Stimulated activated CD4-positive, alpha-beta T cell treated with anti-CD3 and anti-CD28 coated beads, Interleukin-4, amount 100 ng/mL, for 4 hours (primary cell): Measurements from ENCODE around the gene ARID5B.

Experiments used
- DNase-seq, 2 experiments: peaks; one replicate each; pipeline ENCODE4 v3.0.0-alpha.2; 2020

Gene ARID5B

DNA sequence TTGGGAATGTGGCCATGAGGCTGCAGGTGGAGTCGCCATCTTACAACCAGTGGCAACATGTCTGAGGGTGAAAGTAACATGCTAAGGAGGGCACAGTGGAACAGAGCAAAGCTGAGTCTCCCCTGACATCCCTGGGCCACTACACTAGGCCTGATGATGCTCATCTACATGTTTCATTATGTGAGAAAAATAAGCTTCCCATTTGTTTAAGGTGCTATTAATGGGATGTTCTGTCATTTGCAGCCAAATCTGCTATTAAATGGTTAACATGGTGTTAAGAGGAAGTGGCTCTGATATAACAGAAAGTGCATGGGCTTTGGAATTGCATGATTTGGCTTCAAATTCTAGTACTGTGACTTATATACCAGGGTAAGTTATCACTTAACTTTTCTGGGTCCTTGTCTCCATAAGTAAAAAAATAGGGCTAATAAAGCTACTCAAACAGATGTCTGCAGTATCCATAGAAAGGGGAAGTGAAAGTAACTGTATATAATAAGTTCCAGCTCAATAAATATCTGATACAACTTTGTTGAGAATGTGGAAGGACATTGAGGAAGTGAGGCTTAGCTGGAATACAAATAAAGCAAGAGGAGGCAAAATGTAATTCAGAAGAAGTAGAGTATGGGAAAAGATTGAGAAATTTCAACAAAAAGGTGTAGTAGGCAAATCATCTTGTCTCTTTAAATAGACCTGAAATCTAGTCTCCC is 208.2 kb downstream of the ARID5B start:
- no peak for DNase-seq

DNA sequence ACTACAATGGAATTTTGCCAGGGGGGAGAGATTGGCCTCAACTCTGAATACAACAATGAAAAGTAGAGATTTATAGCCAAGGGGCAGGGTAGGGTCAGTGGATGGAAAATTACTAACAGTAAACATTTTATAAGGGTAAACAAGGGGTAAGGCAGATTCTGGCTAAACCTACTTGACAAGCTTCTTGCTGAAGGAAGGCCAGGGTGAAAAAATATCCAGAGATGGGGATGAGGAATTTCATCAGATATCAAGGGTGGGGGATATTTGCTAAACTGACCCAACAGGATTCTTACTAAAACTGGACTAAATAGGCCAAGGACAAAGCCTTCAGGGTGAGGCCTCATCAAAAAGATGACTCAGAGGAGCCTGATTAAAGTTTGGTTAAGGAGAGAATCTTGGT is 210.8 kb downstream of the ARID5B start:
- DNase-seq: no peak

DNA sequence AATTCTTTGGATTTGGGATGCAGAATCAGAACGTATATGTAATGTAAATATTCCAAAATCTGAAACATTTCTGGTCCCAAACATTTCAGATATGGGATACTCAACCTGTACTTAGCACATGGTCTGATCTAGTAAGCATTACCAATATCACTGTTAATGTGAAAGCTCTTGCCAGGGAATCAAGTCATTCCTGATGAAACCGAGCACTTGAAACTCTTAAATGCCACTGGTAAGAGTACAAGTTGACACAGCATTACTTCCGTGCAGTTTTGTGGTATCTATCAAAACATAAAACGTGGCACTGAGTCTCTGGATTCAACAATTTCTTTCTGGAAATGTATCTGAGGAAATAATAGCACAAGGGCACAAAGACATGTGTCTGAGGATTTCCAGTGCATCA is 211.5 kb downstream of the ARID5B start:
- DNase-seq: no peak

DNA sequence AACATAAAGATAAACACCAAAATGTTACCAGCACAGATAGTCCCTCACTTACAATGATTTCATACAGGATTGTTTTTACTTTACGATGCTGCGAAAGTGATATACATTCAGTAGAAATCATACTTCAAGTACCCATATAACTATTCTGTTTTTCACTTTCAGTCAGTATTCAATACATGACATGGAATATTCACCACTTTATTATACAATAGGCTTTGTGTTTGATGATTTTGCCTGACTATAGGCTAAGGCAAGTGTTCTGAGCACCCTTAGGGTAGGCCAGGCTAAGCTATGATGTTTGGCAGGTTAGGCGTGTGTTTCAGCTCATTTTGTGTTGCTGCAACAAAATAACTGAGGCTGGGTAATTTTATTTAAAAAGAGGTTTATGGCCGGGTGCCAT is 212.2 kb downstream of the ARID5B start:
- DNase-seq: no peak

DNA sequence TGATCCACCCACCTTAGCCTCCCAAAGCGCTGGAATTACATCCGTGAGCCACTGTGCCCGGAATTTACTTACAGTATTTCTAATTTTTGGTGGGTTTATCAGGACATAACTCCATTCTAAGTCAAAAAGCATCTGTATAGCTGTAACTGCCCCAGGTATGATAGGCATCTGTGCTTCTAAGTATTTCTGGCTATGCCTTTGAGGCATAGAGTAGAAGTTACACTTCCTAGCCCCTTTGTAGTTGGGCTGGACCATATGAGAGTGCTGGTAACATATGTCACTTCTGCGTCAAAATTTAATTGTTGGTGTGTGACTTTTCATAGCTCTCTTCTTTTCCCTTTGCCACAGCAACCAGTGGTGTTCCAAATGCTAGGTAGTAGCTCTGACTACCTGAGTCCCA is 213.8 kb downstream of the ARID5B start:
- no peak for DNase-seq

DNA sequence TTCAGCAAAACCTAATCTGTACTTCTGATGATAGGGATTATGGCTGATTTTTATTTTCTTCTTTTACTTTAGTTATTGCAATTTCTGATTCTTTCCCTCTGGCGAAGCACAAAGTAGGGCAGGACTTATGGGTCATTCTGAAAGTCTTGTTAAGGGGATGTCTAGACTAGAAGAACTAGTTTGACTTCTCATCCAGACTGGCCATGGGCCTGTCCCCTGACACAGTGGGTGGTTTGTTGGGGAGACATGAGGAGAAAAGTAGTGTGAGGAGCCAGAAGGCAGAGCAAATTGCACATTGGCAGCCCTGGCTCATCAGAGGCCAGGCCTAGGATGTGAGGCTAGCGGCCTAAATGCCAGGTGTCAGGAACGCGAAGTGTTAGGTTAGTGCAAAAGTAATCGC is 214.3 kb downstream of the ARID5B start:
- no peak for DNase-seq

DNA sequence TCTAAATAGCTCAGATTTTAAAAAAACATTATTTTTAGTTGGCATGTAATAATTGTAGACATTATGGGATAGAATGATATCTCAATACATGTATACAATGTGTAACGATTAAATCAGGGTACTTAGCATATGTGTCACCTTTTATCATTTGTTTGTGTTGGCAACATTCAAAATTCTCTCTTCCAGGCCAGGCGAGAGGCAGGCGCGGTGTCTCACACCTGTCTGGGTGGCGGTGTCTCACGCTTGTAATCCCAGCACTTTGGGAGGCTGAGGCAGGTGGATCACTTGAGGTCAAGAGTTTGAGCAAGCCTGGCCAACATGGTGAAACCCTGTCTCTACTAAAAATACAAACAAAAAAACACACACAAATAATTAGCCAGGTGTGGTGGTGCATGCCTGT is 215.4 kb downstream of the ARID5B start:
- no peak for DNase-seq

DNA sequence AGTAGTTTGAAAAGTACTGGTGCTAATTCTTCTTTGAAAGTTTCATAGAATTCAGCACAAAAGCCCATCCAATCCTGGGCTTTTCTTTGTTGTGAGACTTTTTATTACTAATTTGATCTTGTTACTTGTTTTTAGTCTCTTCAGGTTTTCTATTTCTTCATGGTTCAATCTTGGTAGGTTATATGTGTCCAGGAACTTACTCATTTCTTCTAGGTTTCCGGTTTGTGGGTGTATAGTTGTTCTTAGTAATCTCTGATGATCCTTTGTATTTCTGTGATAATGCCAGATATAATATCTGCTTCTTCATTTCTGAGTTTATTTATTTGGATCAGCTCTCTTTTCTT is 219.7 kb downstream of the ARID5B start:
- no peak for DNase-seq

DNA sequence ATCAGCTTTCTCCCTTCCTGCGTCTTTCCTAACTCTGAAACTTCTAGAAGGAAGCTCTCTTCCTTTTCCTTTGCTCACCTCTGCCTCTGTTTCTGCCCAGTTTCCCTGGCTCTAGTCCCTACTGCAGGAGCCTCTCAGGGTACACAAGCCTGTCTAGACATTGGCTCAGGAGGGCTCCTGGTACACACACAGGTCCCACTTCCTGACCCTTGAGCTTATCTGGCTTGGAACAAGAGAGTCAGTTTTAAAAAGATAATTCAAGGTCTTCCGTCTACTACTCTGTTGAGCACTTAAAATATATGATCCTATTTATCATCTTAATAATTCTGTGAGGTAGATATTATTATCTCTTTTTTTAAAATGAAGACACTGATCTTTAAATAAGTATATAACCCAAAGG is 226.5 kb downstream of the ARID5B start:
- no peak for DNase-seq

DNA sequence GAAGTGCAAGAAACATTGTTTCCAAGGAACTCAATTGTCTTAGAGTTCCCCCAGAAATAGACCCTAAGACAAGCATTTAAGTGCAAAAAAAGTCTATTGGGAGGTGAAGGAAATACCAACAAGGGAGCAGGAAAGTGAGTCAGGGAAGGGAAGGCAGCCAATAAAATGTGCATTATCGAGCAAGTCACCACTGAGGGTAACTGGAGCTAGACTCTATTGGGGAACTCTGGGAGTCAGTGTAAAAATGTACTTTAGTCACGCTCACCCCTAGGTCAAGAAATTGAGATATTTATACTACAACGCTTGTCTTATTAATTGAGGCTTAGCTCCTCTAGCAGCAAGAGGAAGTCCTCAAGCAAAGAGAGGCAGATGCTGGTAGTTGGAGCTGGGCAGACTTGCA is 229.4 kb downstream of the ARID5B start:
- no peak for DNase-seq

DNA sequence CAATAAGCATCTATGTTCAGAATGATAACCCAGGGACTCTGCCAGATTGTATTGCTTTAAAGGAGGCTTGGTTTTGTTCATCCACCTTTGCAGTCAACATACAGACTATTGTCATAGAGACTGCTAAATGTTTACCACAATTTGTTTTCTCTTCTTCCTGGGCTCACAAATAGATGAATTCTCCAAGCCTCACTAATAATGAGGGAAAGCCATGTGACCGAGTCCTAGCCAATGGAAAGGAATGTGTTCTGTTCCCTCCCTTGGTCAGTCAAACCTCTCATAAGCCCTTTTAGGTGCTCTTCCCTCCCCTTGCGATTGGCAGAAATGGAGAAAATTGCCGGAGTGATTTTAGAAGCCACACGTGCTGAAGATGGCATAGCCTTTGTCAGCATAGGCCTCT is 230.2 kb downstream of the ARID5B start:
- DNase-seq: no peak

DNA sequence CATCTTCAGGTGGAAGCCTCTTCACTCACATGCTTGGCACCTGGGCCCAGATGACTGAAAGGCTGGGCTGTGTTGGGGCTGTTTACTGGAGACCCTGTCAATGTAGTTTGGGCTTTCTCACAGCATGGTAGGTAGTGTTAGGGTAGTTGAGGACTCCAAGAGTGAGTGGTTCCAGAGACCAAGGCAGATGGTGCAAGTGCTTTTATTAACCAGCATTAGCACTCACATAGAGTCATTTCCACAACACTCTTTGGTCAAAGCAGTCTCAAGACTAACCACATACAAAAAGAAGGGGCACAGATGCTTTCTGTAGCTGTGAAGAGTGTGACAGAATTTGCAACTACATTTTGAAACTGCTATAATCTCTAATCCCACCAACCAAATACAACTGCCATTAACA is 232.1 kb downstream of the ARID5B start:
- no peak for DNase-seq

DNA sequence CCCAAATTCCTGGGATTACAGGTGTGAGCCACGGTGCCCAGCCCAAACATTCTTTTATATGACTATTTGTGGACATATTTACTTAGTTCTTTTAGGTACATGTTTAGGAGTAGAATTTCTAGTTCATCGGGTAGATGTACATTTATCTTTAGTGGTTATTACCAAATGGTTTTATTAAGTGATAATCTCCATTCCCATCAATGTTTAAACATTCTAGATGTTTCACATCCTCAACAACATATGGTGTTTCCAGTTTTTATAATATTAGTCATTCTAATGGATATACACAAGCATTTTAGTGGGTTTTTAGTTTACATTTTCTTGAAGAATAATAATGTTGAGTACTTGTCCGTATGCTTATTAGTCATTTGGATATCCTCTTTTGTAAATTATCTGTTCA is 235.4 kb downstream of the ARID5B start:
- no peak for DNase-seq
